Measurements from ENCODE around the gene SRGAP2B. TPM values are rescaled to one million over a fixed set of nuclear protein-coding genes. Genes with fewer than 3 reads are reported as not detected.
"Not testable (repeated sequence)": the region's sequence is repeated elsewhere in the genome, so short reads cannot be mapped to it uniquely, and the experiment has no call there.

The SRGAP2B gene
- total and polyA plus RNA-seq, 2 of the 8 experiments (the other 6 are each of a cell fraction or from before 2014, with no cell fraction given), result 4.9 to 39.5 TPM

DNA sequence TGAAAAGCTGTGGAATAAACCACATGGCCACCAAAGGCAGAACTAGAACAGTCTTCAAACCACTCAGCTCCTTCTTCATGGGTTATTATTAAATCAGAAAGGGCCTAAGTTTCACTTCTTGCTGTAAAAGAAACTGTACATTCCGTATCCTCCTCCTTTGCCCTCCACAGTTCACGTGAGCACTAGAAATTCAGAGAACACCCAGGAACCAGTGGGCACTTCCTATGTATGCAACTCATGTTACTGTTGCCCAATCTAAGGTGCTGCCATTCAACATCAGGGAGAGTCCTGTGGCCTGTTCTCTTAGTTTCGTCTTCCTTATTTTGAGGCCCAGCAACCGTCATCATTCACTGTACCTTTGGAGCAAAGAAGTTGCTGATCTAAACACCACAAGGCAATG, 86.7 kb downstream of the SRGAP2B start:
- FAIRE-seq; H3K4ac ChIP-seq (replicated peaks; ENCODE audit: insufficient read length, low read depth, low read length); H2AFZ ChIP-seq (ENCODE audit: low read length); DNase-seq (ENCODE audit: low read depth in 1 of 2, low spot score in 2 of 2); H3K4me2 ChIP-seq (ENCODE audit: insufficient read depth in 1 of 2, low read depth in 2 of 2, low read length in 2 of 2); H3K4me3 ChIP-seq (ENCODE audit: extremely low read depth in 1 of 4, insufficient read depth in 2 of 4, low read depth in 3 of 4, low read length in 4 of 4); H2BK12ac ChIP-seq (ENCODE audit: low read depth, low read length); H3K36me3 ChIP-seq (ENCODE audit: control insufficient read depth in 2 of 4, insufficient read depth in 4 of 4, low read length in 3 of 4); H2BK5ac ChIP-seq (ENCODE audit: low read depth, low read length); H4K8ac ChIP-seq (ENCODE audit: extremely low read depth, insufficient read depth, low read length); H3K27me3 ChIP-seq (replicated peaks in 1 of 4; ENCODE audit: control insufficient read depth in 3 of 4, extremely low read depth in 1 of 4, insufficient read depth in 3 of 4, low read length in 3 of 4); H4K5ac ChIP-seq (ENCODE audit: insufficient read length, low read depth, low read length); H3K79me2 ChIP-seq (ENCODE audit: control insufficient read depth in 1 of 2, insufficient read depth in 2 of 2, low read length in 2 of 2); H3K18ac ChIP-seq (ENCODE audit: extremely low read depth, low read length); H2BK120ac ChIP-seq (replicated peaks; ENCODE audit: low read depth, low read length); H3K9ac ChIP-seq (replicated peaks in 1 of 4; ENCODE audit: extremely low read depth in 1 of 4, low read depth in 3 of 4, low read length in 3 of 4); H3K23ac ChIP-seq (ENCODE audit: insufficient read length); H3K9me3 ChIP-seq (ENCODE audit: insufficient read depth in 2 of 2, low read depth in 1 of 2, low read length in 1 of 2); H2BK20ac ChIP-seq (ENCODE audit: low read length); H3K23me2 ChIP-seq (ENCODE audit: low read depth, low read length); H3K14ac ChIP-seq (ENCODE audit: insufficient read length); CTCF ChIA-PET (ENCODE audit: partially characterized antibody); H3K56ac ChIP-seq (replicated peaks; ENCODE audit: insufficient read length, low read depth, low read length); H3K4me1 ChIP-seq (replicated peaks in 1 of 4; ENCODE audit: control insufficient read depth in 3 of 4, insufficient read depth in 4 of 4, low read length in 3 of 4); H4K20me1 ChIP-seq (replicated peaks in 1 of 2; ENCODE audit: control insufficient read depth in 1 of 2, insufficient read depth in 2 of 2, low read length in 2 of 2); H3K79me1 ChIP-seq (ENCODE audit: low read depth, low read length); H2BK15ac ChIP-seq (ENCODE audit: low read length); H4K91ac ChIP-seq (replicated peaks; ENCODE audit: insufficient read length, low read length); H2AK5ac ChIP-seq (ENCODE audit: low read depth, low read length); POLR2A ChIA-PET (ENCODE audit: partially characterized antibody); H3K27ac ChIP-seq (ENCODE audit: low read depth, low read length): not testable (repeated sequence)
- WGBS, 2 experiments (ENCODE audit: extremely low coverage in 1 of 2, insufficient coverage in 1 of 2, insufficient read length in 1 of 2, insufficient replicate concordance in 2 of 2, low coverage in 1 of 2, low lambda C conversion rate in 2 of 2, missing lambda C conversion rate in 1 of 2), result no CpG with 5 or more reads among the region's 4 CpGs

DNA sequence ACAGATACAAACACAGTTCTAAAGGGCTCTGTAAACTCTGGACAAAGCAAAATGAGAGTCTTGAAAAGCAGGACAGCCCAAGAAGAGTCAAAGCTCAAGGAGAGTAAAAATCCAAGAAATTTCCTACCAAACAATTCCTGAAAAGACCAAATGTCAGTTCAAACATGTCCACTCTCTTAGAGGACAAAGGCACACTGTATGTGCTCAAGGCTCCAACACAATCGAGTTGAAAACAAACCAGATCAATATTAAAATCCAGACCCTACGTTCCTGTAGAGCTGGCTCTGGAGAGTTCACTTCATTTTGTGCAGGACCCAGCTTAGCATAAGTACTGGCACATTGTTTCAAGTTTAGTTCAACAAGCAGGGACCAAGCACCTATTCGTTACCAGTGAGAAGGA, 90.0 kb downstream of the SRGAP2B start:
- H4K5ac ChIP-seq (ENCODE audit: insufficient read length, low read depth, low read length); H3K9me3 ChIP-seq (ENCODE audit: insufficient read depth in 2 of 2, low read depth in 1 of 2, low read length in 1 of 2); H4K91ac ChIP-seq (replicated peaks; ENCODE audit: insufficient read length, low read length); H3K27ac ChIP-seq (ENCODE audit: low read depth, low read length); H2BK15ac ChIP-seq (ENCODE audit: low read length); FAIRE-seq; H3K56ac ChIP-seq (replicated peaks; ENCODE audit: insufficient read length, low read depth, low read length); H3K23me2 ChIP-seq (ENCODE audit: low read depth, low read length); H2BK20ac ChIP-seq (ENCODE audit: low read length); H3K4me3 ChIP-seq (ENCODE audit: extremely low read depth in 1 of 4, insufficient read depth in 2 of 4, low read depth in 3 of 4, low read length in 4 of 4); H3K4ac ChIP-seq (replicated peaks; ENCODE audit: insufficient read length, low read depth, low read length); H3K4me2 ChIP-seq (ENCODE audit: insufficient read depth in 1 of 2, low read depth in 2 of 2, low read length in 2 of 2); DNase-seq (ENCODE audit: low read depth in 1 of 2, low spot score in 2 of 2); H3K18ac ChIP-seq (ENCODE audit: extremely low read depth, low read length); H3K9ac ChIP-seq (replicated peaks in 1 of 4; ENCODE audit: extremely low read depth in 1 of 4, low read depth in 3 of 4, low read length in 3 of 4); H2BK12ac ChIP-seq (ENCODE audit: low read depth, low read length); H2BK5ac ChIP-seq (ENCODE audit: low read depth, low read length); H3K23ac ChIP-seq (ENCODE audit: insufficient read length); H4K8ac ChIP-seq (ENCODE audit: extremely low read depth, insufficient read depth, low read length); H4K20me1 ChIP-seq (replicated peaks in 1 of 2; ENCODE audit: control insufficient read depth in 1 of 2, insufficient read depth in 2 of 2, low read length in 2 of 2); H3K79me1 ChIP-seq (ENCODE audit: low read depth, low read length); POLR2A ChIA-PET (ENCODE audit: partially characterized antibody); H3K36me3 ChIP-seq (ENCODE audit: control insufficient read depth in 2 of 4, insufficient read depth in 4 of 4, low read length in 3 of 4); H2AK5ac ChIP-seq (ENCODE audit: low read depth, low read length); H2BK120ac ChIP-seq (replicated peaks; ENCODE audit: low read depth, low read length); H3K79me2 ChIP-seq (ENCODE audit: control insufficient read depth in 1 of 2, insufficient read depth in 2 of 2, low read length in 2 of 2); H3K27me3 ChIP-seq (replicated peaks in 1 of 4; ENCODE audit: control insufficient read depth in 3 of 4, extremely low read depth in 1 of 4, insufficient read depth in 3 of 4, low read length in 3 of 4); CTCF ChIA-PET (ENCODE audit: partially characterized antibody); H3K14ac ChIP-seq (ENCODE audit: insufficient read length); H2AFZ ChIP-seq (ENCODE audit: low read length); H3K4me1 ChIP-seq (replicated peaks in 1 of 4; ENCODE audit: control insufficient read depth in 3 of 4, insufficient read depth in 4 of 4, low read length in 3 of 4): not testable (repeated sequence)
- WGBS, 2 experiments (ENCODE audit: extremely low coverage in 1 of 2, insufficient coverage in 1 of 2, insufficient read length in 1 of 2, insufficient replicate concordance in 2 of 2, low coverage in 1 of 2, low lambda C conversion rate in 2 of 2, missing lambda C conversion rate in 1 of 2), result 79% methylated on average over 2 of the region's 3 CpGs; no CpG with 5 or more reads in 1 of the 2 experiments
